Activated B cell treated with CpG ODN at 0.5 μM for 24 hours (primary cell): ENCODE data around the gene MB. TPM values are rescaled to one million over a fixed set of nuclear protein-coding genes. Genes with fewer than 3 reads are reported as not detected.

Experiments
- ATAC-seq: fragments of 200-7000 bp; cut with Tn5 transposase; one replicate; pipeline ENCODE4 v1.10.0; 2021; ENCODE audit warnings: low read depth, mild to moderate bottlenecking, moderate library complexity
- CTCF ChIA-PET: fragments of 350-600 bp; sonication (Branson Sonifier 250); formaldehyde crosslinking; loops from one replicate; lab custom pipeline; 2021; ENCODE audit warnings: antibody characterized with exemption; lab: Charles Lee
- POLR2A ChIA-PET: fragments of 350-600 bp; sonication (Branson Sonifier 250); formaldehyde crosslinking; loops from one replicate; lab custom pipeline; 2021; ENCODE audit warnings: antibody characterized with exemption; lab: Charles Lee
- DNase-seq: peaks from one replicate; pipeline ENCODE4 v3.0.0; 2022
- H3K27ac Mint-ChIP-seq: one replicate; pipeline ENCODE4 v1.8.0; 2020; ENCODE audit warnings: mixed read lengths
- H3K27me3 Mint-ChIP-seq: one replicate; pipeline ENCODE4 v1.8.0; 2021; ENCODE audit warnings: mixed read lengths
- H3K36me3 Mint-ChIP-seq: one replicate; pipeline ENCODE4 v1.8.0; 2021; ENCODE audit warnings: low read depth, mixed read lengths
- H3K4me1 Mint-ChIP-seq: one replicate; pipeline ENCODE4 v1.8.0; 2021; ENCODE audit warnings: mixed read lengths
- H3K4me3 Mint-ChIP-seq: one replicate; pipeline ENCODE4 v1.8.0; 2020; ENCODE audit warnings: mild to moderate bottlenecking, mixed read lengths
- H3K9me3 Mint-ChIP-seq: one replicate; pipeline ENCODE4 v1.8.0; 2020; ENCODE audit warnings: mixed read lengths
- intact Hi-C: fragments of 100-400 bp; cut with micrococcal nuclease; formaldehyde crosslinking; loops from one replicate; pipeline ENCODE4 v1.15.1; 2024
- total RNA-seq: library from RNA; stranded (reverse); gene quantifications from 2 replicates; pipeline ENCODE4 v1.2.3, GENCODE V29; 2022
- TF ChIP-seq, protein P1 (sequence below): fragments of 200-600 bp; IDR thresholded peaks from one replicate; pipeline ENCODE4 v1.8.0; 2022; ENCODE audit warnings: antibody characterized with exemption, mild to moderate bottlenecking

Gene MB
- total RNA-seq, 1 donor from 2014 or later = not detected

DNA sequence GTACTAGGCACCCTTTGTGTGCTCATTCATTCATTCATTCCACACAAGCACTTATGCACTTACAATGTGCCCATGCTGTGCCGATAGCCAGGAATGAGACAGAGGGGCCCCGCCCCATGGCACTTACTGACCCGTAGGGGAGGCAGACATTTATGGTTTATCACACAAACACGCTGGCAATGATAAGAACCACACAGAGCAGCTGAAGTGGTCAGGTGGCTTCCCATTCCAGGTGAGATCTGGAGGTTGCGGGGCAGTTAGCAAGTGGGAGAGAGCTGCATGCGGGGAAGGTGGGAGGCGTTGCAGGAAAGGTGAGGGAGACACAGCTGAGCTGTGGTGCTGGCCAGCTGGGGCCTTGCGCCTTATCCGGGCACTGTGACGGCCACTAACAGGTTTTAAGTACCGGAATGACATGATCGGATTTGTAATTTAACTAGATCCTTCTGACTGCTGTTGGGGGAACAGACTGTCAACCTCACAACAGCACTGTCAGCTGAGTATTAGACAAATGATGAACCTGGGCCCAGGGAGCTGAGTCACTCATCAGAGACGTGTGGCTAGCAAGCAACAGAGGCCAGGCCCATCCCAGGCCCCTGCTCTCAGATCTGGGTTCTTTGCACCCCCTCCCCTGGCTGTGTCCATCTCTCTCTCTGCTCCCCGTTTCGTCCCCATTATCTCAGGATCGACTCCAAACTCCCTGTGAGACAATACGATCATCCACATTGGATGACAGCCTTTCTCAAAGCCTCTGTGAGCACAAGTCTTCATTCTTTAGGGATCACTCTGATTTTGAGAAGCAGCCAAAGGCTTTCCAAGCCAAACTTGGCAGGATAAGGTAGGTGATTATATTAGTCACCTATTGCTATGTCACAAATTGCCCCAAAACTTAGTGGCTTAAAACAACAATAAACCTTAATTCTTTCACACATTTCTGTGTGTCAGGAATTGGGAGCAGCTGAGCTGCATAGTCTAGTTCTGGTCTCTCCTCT lies 48.1 kb downstream of the MB start:
- Mint-ChIP-seq H3K36me3 (no peaks in the 10 kb centered on the region), H3K27me3 (peaks cover 21% of the 10 kb centered on the region), H3K9me3 (no peaks in the 10 kb centered on the region), H3K27ac (no peak overlapping the region), H3K4me1 (no peaks in the 10 kb centered on the region), H3K4me3 (no peak overlapping the region)
- TF ChIP-seq, protein P1, sequence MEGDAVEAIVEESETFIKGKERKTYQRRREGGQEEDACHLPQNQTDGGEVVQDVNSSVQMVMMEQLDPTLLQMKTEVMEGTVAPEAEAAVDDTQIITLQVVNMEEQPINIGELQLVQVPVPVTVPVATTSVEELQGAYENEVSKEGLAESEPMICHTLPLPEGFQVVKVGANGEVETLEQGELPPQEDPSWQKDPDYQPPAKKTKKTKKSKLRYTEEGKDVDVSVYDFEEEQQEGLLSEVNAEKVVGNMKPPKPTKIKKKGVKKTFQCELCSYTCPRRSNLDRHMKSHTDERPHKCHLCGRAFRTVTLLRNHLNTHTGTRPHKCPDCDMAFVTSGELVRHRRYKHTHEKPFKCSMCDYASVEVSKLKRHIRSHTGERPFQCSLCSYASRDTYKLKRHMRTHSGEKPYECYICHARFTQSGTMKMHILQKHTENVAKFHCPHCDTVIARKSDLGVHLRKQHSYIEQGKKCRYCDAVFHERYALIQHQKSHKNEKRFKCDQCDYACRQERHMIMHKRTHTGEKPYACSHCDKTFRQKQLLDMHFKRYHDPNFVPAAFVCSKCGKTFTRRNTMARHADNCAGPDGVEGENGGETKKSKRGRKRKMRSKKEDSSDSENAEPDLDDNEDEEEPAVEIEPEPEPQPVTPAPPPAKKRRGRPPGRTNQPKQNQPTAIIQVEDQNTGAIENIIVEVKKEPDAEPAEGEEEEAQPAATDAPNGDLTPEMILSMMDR = no peak
- CTCF ChIA-PET = no interaction called here
- POLR2A ChIA-PET = no interaction called here
- intact Hi-C loops = no loop called here
- DNase-seq = no peak
- ATAC-seq = no peak

DNA sequence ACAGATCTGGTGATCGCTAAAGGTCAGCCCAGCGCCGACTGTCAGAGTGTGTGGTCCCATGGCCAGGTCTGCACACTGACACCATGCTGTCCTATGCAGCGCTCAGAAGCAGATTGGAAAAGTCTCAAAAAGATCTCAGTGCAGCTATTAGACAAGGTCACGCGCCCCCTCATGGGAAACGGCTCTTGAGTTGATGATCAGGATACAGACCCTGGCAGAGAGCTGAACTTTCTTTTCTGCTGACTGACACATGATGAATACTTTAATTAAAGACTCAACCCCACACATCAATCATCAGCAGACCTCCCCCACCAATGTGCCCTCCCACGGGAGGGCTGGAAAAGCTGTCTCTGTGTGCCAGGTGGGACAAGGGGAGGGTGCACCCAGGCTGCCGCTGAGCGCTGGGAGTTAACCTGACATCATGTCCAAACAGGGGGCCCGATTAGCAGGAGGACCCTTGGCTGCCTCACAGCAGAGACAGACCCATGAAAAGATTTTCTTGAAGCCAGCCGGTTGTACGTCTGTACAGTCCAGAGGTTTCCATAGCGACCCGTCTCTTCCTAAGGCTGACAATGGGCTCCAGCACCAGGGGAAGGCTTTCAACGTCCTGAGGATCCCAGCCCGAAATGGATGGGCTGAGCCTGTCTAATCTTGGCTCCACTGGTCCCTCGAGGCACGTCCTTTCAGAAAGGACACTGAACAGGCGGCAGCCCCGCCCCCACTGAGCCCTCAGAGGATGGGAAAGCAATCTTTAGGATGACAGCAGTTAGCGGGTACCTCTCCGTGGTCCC lies 49.6 kb downstream of the MB start:
- ATAC-seq (no peak), DNase-seq (no peak)
- no peaks in the 10 kb centered on the region for H3K36me3 Mint-ChIP-seq
- H3K27ac Mint-ChIP-seq = no peak overlapping the region
- H3K9me3 Mint-ChIP-seq = no peaks in the 10 kb centered on the region
- no peak overlapping the region for H3K4me3 Mint-ChIP-seq
- peaks cover 2% of the 10 kb centered on the region for H3K4me1 Mint-ChIP-seq
- TF ChIP-seq, protein P1 = no peak
- ChIA-PET CTCF (no interaction called here), POLR2A (no interaction called here)
- peaks cover 24% of the 10 kb centered on the region for H3K27me3 Mint-ChIP-seq
- intact Hi-C loops = no loop called here

DNA sequence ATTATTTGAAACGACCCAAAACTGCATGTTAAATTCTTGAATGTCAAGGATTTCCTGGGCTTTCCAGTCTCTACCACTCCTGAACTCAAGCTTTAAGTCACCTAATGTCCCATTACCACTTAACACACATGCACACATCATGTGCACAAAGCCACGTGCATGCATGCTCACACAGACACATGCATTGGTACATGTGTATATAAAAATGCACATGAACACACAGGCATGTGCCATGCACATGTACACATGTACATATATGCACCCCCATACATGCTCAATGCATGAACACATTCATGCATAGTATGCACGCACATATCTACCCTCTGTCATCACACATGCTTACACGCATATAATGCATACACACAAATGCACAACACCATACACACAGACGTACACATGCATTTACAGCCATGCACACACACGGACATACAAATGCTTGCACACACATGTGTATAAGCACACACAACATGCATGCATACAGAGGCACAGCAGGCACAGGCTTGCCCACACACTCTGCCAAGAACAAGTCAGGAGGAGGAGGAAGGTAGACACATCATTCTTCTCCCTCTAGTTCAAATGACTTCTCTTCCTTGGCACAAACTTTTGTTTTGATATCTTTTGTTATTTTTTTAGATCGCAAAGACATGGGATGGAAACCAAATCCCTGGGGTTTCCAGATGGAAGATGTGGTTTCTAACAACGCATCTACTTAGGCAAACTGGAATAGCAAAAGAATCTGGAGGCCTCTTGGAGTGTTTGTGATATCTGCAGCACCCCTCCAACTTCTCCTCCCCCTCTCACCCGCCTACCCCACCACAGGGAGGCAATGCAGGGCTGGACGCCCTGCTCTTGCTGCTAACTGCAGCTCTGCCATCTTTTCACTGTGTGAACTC lies 51.9 kb downstream of the MB start:
- H3K36me3 Mint-ChIP-seq = no peaks in the 10 kb centered on the region
- H3K4me3 Mint-ChIP-seq = no peak overlapping the region
- peaks cover 2% of the 10 kb centered on the region for H3K4me1 Mint-ChIP-seq

DNA sequence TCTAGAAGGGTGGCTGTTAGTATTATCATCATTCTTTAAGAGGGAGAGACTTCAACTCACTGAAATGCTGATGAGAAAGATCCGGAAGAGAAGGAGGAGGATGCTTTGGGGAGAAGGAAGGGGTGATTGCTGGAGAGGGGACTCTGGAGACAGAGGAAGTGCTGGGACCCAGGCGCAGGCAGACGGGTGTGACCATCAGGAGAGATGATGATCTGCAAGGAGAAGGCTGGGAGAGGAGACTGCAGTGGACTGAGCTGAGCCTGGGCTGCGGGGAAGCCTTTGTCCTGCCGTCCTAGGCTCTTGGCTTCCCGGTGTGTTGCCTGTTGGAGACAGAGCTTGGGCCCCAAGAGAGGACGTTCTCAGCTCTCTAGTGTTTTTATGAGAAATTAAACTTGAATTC lies 53.9 kb downstream of the MB start:
- TF ChIP-seq, protein P1 = no peak
- peaks cover 2% of the 10 kb centered on the region for H3K4me1 Mint-ChIP-seq
- intact Hi-C loops = no loop called here
- no peak overlapping the region for H3K27ac Mint-ChIP-seq
- DNase-seq (no peak), ATAC-seq (no peak)
- H3K9me3 Mint-ChIP-seq = no peaks in the 10 kb centered on the region
- no peak overlapping the region for H3K4me3 Mint-ChIP-seq
- no peaks in the 10 kb centered on the region for H3K36me3 Mint-ChIP-seq
- POLR2A ChIA-PET = no interaction called here
- CTCF ChIA-PET = no interaction called here
- H3K27me3 Mint-ChIP-seq = peaks cover 38% of the 10 kb centered on the region

More for the DNA sequence above, 51.9 kb downstream of the MB start:
- H3K27me3 Mint-ChIP-seq = peaks cover 39% of the 10 kb centered on the region
- no peak overlapping the region for H3K27ac Mint-ChIP-seq
- TF ChIP-seq, protein P1 = no peak
- ATAC-seq (no peak), DNase-seq (no peak)
- ChIA-PET CTCF (interaction anchor here (1.1 kb wide), 1 partner anchor 17 kb away, joined by 3 read pairs; no protein-coding TSS in a partner anchor), POLR2A (no interaction called here)
- intact Hi-C loops = no loop called here
- H3K9me3 Mint-ChIP-seq = no peaks in the 10 kb centered on the region
